HL-60/S4 treated with retinoic acid at 250 ng/mL for 4 days and 3 days (cell line): ENCODE data around the gene TBC1D20.

Source experiments
- in situ Hi-C: fragments of 300-500 bp; cut with MboI; formaldehyde crosslinking; loops from 2 replicates; pipeline ENCODE4 v1.7.0; 2022; ENCODE audit warnings: low sequenced_read_pairs

The TBC1D20 gene

GRCh38 chr20:440148-440547, 22.2 kb downstream of the TBC1D20 start:
- in situ Hi-C loops = no loop called here

- in situ Hi-C loops = no loop called here
Measured at GRCh38 chr20:438571-439469, 23.5 kb downstream of the TBC1D20 start.

DNA sequence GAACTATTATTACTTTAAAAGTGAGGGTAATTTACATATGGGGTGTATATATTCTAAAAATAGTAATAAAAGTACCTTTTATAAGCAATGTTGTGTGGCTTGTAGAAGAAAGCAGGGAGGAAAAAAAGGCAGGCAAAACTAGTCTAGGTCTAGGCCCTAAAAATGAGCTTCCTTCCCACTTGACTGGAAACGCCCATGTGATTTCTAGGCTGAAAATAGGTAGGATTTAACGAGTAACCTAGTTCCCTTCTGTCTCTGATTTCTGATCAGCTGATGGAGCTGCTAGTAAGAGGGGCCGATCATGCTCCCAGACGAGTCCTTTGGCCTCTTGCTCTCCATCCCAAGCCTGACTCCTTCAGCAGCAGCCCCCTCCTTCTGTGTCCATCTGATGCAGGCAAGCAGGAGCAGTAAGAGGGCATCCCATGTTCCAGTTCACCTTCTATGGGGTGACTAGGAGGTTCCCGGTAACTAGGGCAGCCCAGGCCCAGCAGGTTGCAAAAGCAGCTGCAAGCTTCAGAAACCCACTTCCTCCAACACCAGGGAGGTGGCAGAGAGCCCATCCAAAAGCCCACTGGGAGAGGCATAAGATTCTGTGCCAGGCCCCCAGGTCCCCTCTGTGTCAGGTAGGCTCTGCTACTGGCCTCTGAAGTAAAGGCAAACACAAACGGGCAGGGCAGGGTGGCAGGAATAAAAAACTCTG, 24.4 kb downstream of the TBC1D20 start:
- in situ Hi-C loops = no loop called here

- in situ Hi-C loops = no loop called here
Measured at GRCh38 chr20:436476-436875, 25.9 kb downstream of the TBC1D20 start.

- in situ Hi-C loops = no loop called here
Measured at GRCh38 chr20:435558-435957, 26.8 kb downstream of the TBC1D20 start.

- in situ Hi-C loops = no loop called here
Measured at GRCh38 chr20:434661-435419, 27.5 kb downstream of the TBC1D20 start.

- in situ Hi-C loops = no loop called here
Measured at GRCh38 chr20:434221-434620, 28.1 kb downstream of the TBC1D20 start.

DNA sequence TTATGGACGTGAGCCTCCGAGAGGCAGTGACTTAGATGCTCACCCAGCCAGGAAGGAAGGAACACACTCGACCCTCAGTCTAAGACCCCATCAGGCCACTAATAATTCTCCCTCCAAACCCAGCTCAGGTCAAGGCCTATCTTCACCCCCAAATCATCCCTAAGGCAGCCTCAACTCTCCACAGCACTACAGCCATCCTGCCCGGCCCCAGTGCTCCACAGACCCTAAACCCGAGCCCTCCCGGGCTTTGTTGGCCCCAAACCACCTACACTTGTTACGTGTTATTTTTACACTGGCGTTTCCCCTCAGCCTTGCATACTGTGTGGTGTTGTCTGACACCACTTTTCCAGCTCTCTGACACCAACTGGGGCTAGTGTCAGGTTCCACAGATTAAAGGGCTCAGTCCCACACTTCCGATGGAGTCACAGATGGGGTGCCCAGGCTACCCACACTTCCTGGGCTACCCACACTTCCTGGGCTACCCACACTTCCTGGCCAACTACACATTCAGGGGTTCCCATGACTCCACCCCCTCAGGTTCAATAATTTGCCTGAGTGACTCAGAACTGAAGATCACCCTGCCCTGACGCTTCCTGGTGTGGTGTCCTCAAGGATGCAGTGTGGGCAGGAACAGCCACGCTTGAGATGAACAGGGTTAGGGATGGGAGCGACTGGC, 28.9 kb downstream of the TBC1D20 start:
- in situ Hi-C loops = no loop called here

DNA sequence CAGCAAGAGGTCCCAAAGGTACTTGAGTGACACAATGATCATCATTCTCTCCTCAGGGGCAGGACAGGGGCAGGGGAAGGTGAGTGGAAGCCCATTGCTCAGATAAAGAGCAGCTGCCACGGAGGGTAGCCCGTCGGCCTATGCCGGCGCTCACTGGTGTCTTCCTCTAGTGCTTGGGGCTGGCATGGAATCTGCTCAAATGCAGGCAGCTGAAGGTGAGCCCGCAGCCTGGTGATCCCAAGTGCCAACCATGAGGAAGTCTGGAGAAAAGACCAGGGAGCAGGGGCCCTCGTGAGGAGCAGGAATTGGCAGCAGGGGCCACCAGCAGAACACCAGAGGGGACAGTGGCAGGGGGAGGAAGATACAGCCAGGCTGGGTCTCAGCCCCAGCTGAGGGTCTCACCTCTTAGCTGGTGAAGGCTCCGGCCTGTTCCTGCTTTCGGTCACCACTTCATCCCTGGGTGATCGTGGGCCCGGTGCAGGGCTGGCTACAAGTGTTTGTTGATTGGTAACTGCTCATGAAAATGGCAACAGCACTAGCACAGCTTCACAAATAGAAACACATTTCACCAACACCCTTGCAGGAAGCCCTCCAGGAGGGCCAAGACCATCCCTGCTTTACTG, 29.5 kb downstream of the TBC1D20 start:
- in situ Hi-C loops = no loop called here

GRCh38 chr20:432208-432607, 30.1 kb downstream of the TBC1D20 start:
- in situ Hi-C loops = no loop called here

DNA sequence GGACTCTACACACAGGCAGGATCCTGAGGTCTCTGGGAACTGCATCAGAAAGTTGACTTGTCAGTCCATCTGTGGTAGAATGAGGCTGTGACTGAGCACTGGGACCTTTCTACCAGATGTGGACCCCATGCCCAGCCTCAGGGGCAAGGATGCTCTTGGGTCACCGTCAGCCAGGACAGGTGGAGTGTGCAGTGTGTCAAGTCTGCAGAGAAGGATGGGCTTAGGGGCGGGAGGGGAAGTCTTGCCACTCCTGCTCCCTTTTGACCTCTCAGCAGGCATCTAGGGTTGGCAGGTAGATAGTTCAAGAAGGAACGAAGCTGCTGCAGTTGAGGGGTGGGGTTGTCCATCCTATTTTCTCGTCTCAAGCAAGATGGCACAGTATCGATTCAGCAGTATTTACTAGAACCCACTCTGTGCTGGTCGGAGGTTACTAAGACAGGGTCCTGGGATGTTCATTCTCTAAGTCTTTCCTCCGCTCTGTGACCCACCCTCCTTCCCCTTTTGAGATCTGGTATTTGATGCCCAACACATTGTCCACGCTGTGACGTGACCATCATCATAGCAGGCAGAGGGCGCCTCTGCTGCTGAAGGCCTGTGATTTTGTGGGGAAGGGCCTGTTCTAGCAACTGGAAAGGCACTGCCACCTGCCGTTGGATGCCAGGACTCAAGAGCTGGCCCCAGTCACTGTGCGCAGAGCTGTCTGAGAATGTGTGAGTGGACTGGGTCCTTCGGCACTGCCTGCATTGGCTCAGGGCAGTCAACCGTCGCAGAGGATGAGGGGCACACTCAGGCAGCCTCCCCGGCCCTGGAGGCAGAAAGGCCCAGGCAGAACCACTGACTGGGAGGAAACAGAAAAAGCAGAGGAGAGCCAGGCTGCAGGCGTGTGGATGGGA, 31.1 kb downstream of the TBC1D20 start:
- in situ Hi-C loops = no loop called here

DNA sequence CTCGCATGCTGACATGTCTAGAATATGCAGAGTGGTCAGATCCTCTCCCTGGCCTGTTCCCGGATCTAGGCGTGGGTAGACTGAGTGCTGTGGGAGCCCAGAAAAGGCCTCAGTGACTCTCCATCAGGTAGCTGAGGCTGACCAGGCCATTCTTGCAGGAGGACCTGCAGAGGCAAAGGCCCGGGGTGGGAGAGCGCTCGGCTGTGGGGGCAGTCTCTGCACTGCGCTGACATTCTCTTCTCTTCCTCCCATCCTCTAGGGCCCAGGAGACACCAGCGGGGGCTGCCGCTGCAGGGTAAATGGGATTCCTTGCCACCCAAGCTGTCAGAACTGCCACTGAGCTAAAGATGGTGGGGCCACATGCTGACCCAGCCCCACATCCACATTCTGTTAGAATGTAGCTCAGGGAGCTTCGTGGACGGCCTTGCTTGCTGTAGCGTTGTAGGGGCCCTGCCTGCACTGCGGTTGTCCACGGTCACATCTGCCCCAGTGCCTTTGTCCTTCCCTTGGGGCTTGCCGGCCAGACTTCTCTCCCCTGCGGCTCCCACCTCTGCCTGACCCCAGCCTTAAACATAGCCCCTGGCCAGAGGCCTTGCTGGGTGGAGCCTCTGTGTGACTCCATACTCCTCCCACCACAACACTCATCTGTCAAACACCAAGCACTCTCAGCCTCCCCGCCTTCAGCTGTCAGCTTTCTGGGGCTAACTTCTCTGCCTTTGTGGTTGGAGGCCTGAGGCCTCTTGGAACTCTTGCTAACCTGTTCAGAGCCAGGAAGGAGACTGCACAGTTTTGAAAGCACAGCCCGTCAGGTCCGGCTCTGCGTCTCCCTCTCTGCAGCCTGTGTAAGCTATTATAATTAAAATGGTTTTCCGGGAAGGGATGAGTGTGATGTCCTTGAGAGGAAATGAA, 32.0 kb downstream of the TBC1D20 start:
- in situ Hi-C loops = no loop called here

DNA sequence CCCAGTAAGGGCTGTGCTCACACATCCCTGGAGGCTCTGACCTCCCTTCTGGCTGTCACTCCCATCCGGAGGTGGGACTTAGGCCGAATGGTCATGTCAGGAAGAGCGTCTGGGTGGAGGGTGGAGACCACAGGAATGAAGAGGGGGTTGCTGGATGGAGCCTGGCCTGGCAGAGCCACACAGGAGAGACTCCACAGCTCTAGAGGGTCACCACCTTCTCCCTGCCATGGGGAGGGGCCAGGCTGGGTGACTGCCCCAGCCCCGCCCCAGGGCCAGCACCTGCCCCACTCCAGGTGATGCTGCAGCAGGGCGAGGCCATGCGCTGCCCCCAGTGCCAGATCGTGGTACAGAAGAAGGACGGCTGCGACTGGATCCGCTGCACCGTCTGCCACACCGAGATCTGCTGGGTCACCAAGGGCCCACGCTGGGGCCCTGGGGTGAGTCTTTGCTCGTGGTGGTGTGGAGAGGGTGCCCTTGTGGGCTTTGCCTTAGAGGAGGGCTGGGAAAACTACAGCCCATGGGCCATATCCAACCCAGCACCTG, 33.6 kb downstream of the TBC1D20 start:
- in situ Hi-C loops = no loop called here

GRCh38 chr20:427849-428657, 34.3 kb downstream of the TBC1D20 start:
- in situ Hi-C loops = no loop called here

DNA sequence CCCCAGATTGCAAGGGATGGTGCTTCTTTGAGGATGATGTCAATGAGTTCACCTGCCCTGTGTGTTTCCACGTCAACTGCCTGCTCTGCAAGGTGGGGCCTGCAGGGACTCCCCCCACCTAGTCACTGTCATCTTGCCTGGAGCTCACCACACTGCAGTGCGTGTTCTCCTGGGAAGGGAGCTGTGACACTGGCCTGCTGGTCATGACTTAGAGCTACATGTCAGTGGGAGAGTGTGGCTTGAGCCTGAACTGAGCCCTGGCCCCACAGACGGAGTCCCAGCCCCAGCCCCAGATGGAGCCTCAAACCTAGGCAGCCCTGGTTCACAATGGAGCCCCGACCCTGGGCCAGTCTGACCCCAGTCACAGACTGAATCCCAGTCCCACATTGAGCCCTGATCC, 34.9 kb downstream of the TBC1D20 start:
- in situ Hi-C loops = no loop called here

- in situ Hi-C loops = no loop called here
Measured at GRCh38 chr20:426566-426965, 35.8 kb downstream of the TBC1D20 start.

GRCh38 chr20:421685-422250, 40.6 kb downstream of the TBC1D20 start:
- in situ Hi-C loops = no loop called here
